HEK293 (cell line): ENCODE measurements around the gene KRT16.

Experiments
- SETDB1 ChIP-seq: IDR thresholded peaks from one replicate; pipeline ENCODE4 v1.6.1; 2017; ENCODE audit warnings: mild to moderate bottlenecking, low read length, moderate library complexity, mixed read lengths; ENCODE audit not compliant: insufficient read length
- ZNF211 ChIP-seq: fragments of 450-650 bp; formaldehyde crosslinking; IDR thresholded peaks from 2 replicates; pipeline ENCODE4 v1.5.1; 2016; ENCODE audit warnings: low read depth, missing biosample characterization, missing genetic modification characterization
- ZNF274 ChIP-seq, 2 experiments: fragments of 200-500 bp in 1 of 2; fragments of 450-650 bp in 1 of 2; sonication (Bioruptor generic) in 1 of 2; formaldehyde crosslinking in 1 of 2; IDR thresholded peaks; 2 replicates each; pipeline versions ENCODE4 v1.5.1 to v1.6.1; 2014 to 2016; ENCODE audit warnings: borderline replicate concordance in 1 of 2, inconsistent platforms in 1 of 2, low read length in 1 of 2, missing biosample characterization in 1 of 2, missing genetic modification characterization in 1 of 2
- ZNF404 ChIP-seq: fragments of 450-650 bp; formaldehyde crosslinking; IDR thresholded peaks from 2 replicates; pipeline ENCODE4 v1.5.1; 2017; ENCODE audit warnings: missing biosample characterization, missing genetic modification characterization
- ZNF571 ChIP-seq: fragments of 450-650 bp; formaldehyde crosslinking; IDR thresholded peaks from 2 replicates; pipeline ENCODE4 v1.5.0; 2017; ENCODE audit warnings: missing biosample characterization, missing genetic modification characterization
- TF ChIP-seq, protein P1 (sequence below): fragments of 450-650 bp; formaldehyde crosslinking; IDR thresholded peaks from 2 replicates; pipeline ENCODE4 v1.5.1; 2016; ENCODE audit warnings: missing biosample characterization, missing genetic modification characterization
- TF ChIP-seq, protein P2 (sequence below): fragments of 450-650 bp; formaldehyde crosslinking; IDR thresholded peaks from 2 replicates; pipeline ENCODE4 v1.5.1; 2017; ENCODE audit warnings: missing biosample characterization, missing genetic modification characterization

DNA sequence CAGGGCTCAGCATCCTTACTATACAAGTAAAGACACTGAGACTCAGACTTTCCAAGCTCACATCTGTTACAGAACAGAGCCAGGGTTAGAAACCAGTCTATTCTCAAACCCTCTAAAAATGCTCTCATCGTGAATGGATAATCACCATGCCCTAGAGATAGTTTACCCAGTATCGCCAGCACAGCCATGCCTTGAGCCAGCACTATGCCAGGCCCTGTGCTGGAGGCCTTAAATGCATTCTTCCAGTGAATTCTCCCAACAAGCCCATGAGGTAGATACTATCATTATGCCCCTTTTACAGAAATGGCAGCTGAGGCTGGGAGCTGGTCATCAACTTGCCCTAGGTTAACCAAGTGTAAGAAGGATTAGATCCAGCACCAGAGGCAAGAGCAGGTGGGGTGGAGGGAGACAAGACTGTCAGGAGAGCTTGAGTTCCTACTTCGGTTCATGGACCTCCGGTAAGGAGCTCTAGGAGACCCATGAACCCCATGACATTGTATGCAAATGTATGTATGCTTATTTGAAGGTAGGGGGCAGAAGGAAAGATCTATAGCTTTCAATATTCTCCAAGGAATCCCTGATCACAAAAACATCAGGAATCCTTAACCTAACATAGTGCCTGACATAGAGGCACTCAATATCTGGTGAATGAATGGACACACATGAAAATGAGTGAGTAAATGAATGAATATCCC is 31.1 kb downstream of the KRT16 start:
- TF ChIP-seq ZNF211 (no peak), ZNF404 (no peak), ZNF274 (IDR thresholded peaks at IDR 0.05; ENCODE audit: low read length) (no peak), ZNF274 (tag by site-specific recombination; IDR thresholded peaks at IDR 0.05; ENCODE audit: borderline replicate concordance) (no peak), SETDB1 (no peak), ZNF571 (tag by site-specific recombination) (no peak)
- TF ChIP-seq, protein P1, sequence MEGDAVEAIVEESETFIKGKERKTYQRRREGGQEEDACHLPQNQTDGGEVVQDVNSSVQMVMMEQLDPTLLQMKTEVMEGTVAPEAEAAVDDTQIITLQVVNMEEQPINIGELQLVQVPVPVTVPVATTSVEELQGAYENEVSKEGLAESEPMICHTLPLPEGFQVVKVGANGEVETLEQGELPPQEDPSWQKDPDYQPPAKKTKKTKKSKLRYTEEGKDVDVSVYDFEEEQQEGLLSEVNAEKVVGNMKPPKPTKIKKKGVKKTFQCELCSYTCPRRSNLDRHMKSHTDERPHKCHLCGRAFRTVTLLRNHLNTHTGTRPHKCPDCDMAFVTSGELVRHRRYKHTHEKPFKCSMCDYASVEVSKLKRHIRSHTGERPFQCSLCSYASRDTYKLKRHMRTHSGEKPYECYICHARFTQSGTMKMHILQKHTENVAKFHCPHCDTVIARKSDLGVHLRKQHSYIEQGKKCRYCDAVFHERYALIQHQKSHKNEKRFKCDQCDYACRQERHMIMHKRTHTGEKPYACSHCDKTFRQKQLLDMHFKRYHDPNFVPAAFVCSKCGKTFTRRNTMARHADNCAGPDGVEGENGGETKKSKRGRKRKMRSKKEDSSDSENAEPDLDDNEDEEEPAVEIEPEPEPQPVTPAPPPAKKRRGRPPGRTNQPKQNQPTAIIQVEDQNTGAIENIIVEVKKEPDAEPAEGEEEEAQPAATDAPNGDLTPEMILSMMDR (tag by site-specific recombination): no peak
- TF ChIP-seq, protein P2, sequence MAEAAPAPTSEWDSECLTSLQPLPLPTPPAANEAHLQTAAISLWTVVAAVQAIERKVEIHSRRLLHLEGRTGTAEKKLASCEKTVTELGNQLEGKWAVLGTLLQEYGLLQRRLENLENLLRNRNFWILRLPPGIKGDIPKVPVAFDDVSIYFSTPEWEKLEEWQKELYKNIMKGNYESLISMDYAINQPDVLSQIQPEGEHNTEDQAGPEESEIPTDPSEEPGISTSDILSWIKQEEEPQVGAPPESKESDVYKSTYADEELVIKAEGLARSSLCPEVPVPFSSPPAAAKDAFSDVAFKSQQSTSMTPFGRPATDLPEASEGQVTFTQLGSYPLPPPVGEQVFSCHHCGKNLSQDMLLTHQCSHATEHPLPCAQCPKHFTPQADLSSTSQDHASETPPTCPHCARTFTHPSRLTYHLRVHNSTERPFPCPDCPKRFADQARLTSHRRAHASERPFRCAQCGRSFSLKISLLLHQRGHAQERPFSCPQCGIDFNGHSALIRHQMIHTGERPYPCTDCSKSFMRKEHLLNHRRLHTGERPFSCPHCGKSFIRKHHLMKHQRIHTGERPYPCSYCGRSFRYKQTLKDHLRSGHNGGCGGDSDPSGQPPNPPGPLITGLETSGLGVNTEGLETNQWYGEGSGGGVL (tag by site-specific recombination): no peak
